Neural progenitor cell (in vitro differentiated cells): ENCODE measurements around the gene MC3R. TPM values are rescaled to one million over a fixed set of nuclear protein-coding genes. Genes with fewer than 3 reads are reported as not detected.

Experiments
- DNase-seq: peaks from one replicate; pipeline ENCODE4 v3.0.0-alpha.2; 2016; ENCODE audit warnings: low spot score
- H2AFZ ChIP-seq: fragments of 200-600 bp; sonication (generic); replicated peaks from 2 replicates; pipeline ENCODE4 v1.6.1; 2016; ENCODE audit warnings: antibody characterized with exemption
- H3F3A ChIP-seq: fragments of 200-600 bp; sonication (generic); 2 replicates; pipeline ENCODE4 v1.6.1; 2016; ENCODE audit warnings: antibody characterized with exemption, low read depth
- H3K27ac ChIP-seq: fragments of 200-600 bp; sonication (generic); 2 replicates; pipeline ENCODE4 v1.5.1; 2016; ENCODE audit warnings: mild to moderate bottlenecking
- H3K27me3 ChIP-seq: fragments of 200-600 bp; sonication (generic); 2 replicates; pipeline ENCODE4 v1.6.1; 2016; ENCODE audit warnings: mild to moderate bottlenecking, moderate library complexity
- H3K36me3 ChIP-seq: fragments of 200-600 bp; sonication (generic); 2 replicates; pipeline ENCODE4 v1.5.1; 2016
- H3K4me1 ChIP-seq: fragments of 200-600 bp; sonication (generic); 2 replicates; pipeline ENCODE4 v1.6.1; 2016; ENCODE audit warnings: mixed run types
- H3K4me2 ChIP-seq: fragments of 200-600 bp; sonication (generic); 2 replicates; pipeline ENCODE4 v1.6.1; 2016
- H3K4me3 ChIP-seq: fragments of 200-600 bp; sonication (generic); 2 replicates; pipeline ENCODE4 v1.5.1; 2016
- H3K79me2 ChIP-seq: fragments of 200-600 bp; sonication (generic); 2 replicates; pipeline ENCODE4 v1.6.1; 2016; ENCODE audit warnings: low read depth
- H3K9ac ChIP-seq: fragments of 200-600 bp; sonication (generic); 2 replicates; pipeline ENCODE4 v1.6.1; 2016
- H3K9me3 ChIP-seq: fragments of 200-600 bp; sonication (generic); 2 replicates; pipeline ENCODE4 v1.5.1; 2016; ENCODE audit warnings: low read depth
- H4K20me1 ChIP-seq: fragments of 200-600 bp; sonication (generic); 2 replicates; pipeline ENCODE4 v1.6.1; 2016; ENCODE audit warnings: low read depth
- H3K27ac Mint-ChIP-seq: 3 replicates; pipeline ENCODE4 v1.8.0; 2021; ENCODE audit warnings: mixed read lengths
- H3K27me3 Mint-ChIP-seq: 2 replicates; pipeline ENCODE4 v1.8.0; 2022; ENCODE audit warnings: low read depth, mild to moderate bottlenecking, inconsistent platforms, moderate library complexity, mixed read lengths; ENCODE audit not compliant: insufficient read depth
- H3K36me3 Mint-ChIP-seq: 3 replicates; pipeline ENCODE4 v1.8.0; 2021; ENCODE audit warnings: mixed read lengths
- H3K4me1 Mint-ChIP-seq: 3 replicates; pipeline ENCODE4 v1.8.0; 2021; ENCODE audit warnings: mixed read lengths
- H3K4me3 Mint-ChIP-seq: 3 replicates; pipeline ENCODE4 v1.8.0; 2021; ENCODE audit warnings: mild to moderate bottlenecking, moderate library complexity, mixed read lengths
- H3K9me3 Mint-ChIP-seq: 3 replicates; pipeline ENCODE4 v1.8.0; 2020; ENCODE audit warnings: mixed read lengths
- CTCF ChIP-seq: fragments of 200-600 bp; sonication (generic); IDR thresholded peaks from 2 replicates; pipeline ENCODE4 v1.5.1; 2017; ENCODE audit warnings: antibody characterized with exemption, mild to moderate bottlenecking
- EZH2 ChIP-seq: fragments of 200-600 bp; sonication (generic); IDR thresholded peaks from 2 replicates; pipeline ENCODE4 v1.6.1; 2017; ENCODE audit warnings: antibody characterized with exemption, mild to moderate bottlenecking, moderate library complexity
- EZH2phosphoT487 ChIP-seq: fragments of 200-600 bp; sonication (generic); IDR thresholded peaks from 2 replicates; pipeline ENCODE4 v1.6.1; 2017; ENCODE audit warnings: antibody characterized with exemption
- total RNA-seq: library from RNA; depleted of rRNA; stranded (reverse); fragments of >200 nt; gene quantifications from 2 replicates; pipeline ENCODE4 v1.2.3, GENCODE V29; 2015; ENCODE audit warnings: low replicate concordance

Gene MC3R
- total RNA-seq, 1 donor from 2014 or later = not detected

- Histone ChIP-seq H3K27ac (no peak overlapping the region), H3K4me3 (no peak overlapping the region), H3K9me3 (no peaks in the 10 kb centered on the region), H3K79me2 (no peaks in the 10 kb centered on the region), H3K36me3 (no peaks in the 10 kb centered on the region), H3K4me2 (no peak overlapping the region), H3F3A (no peaks in the 10 kb centered on the region), H4K20me1 (no peaks in the 10 kb centered on the region), H2AFZ (no peak overlapping the region), H3K27me3 (no peaks in the 10 kb centered on the region), H3K4me1 (no peaks in the 10 kb centered on the region), H3K9ac (no peak overlapping the region)
- Mint-ChIP-seq H3K9me3 (peaks cover 17% of the 10 kb centered on the region), H3K27ac (no peak overlapping the region), H3K27me3 (no peaks in the 10 kb centered on the region), H3K4me3 (no peak overlapping the region), H3K4me1 (no peaks in the 10 kb centered on the region), H3K36me3 (no peaks in the 10 kb centered on the region)
- TF ChIP-seq CTCF (no peak), EZH2phosphoT487 (no peak), EZH2 (no peak)
- no peak for DNase-seq
These were observed 44.3 kb upstream of the MC3R start for GRCh38 chr20:56204206-56204605.

- Histone ChIP-seq H3K9ac (no peak overlapping the region), H3K9me3 (no peaks in the 10 kb centered on the region), H3K4me2 (no peak overlapping the region), H3K4me3 (no peak overlapping the region), H4K20me1 (no peaks in the 10 kb centered on the region), H3K27ac (no peak overlapping the region), H3K4me1 (no peaks in the 10 kb centered on the region), H3K79me2 (no peaks in the 10 kb centered on the region), H3F3A (no peaks in the 10 kb centered on the region), H3K36me3 (no peaks in the 10 kb centered on the region), H2AFZ (no peak overlapping the region), H3K27me3 (no peaks in the 10 kb centered on the region)
- H3K27me3 Mint-ChIP-seq = peaks cover 2% of the 10 kb centered on the region
- H3K9me3 Mint-ChIP-seq = peaks cover 9% of the 10 kb centered on the region
- DNase-seq = no peak
- TF ChIP-seq EZH2phosphoT487 (no peak), CTCF (no peak), EZH2 (no peak)
- H3K36me3 Mint-ChIP-seq = no peaks in the 10 kb centered on the region
- H3K4me3 Mint-ChIP-seq = no peak overlapping the region
- no peak overlapping the region for H3K27ac Mint-ChIP-seq
- H3K4me1 Mint-ChIP-seq = no peaks in the 10 kb centered on the region
These were observed 43.2 kb upstream of the MC3R start for GRCh38 chr20:56205346-56205745.

- TF ChIP-seq EZH2 = no peak
- no peak for TF ChIP-seq CTCF
- no peak for TF ChIP-seq EZH2phosphoT487
- H3K9me3 Mint-ChIP-seq = peaks cover 6% of the 10 kb centered on the region
- Histone ChIP-seq H3K27me3 (no peaks in the 10 kb centered on the region), H4K20me1 (no peaks in the 10 kb centered on the region), H3K4me2 (no peak overlapping the region), H3K27ac (no peak overlapping the region), H3K9ac (no peak overlapping the region), H3K36me3 (no peaks in the 10 kb centered on the region), H3K9me3 (no peaks in the 10 kb centered on the region), H2AFZ (no peak overlapping the region), H3F3A (no peaks in the 10 kb centered on the region), H3K79me2 (no peaks in the 10 kb centered on the region), H3K4me1 (no peaks in the 10 kb centered on the region), H3K4me3 (no peak overlapping the region)
- H3K27ac Mint-ChIP-seq = no peak overlapping the region
- H3K4me3 Mint-ChIP-seq = no peak overlapping the region
- peaks cover 4% of the 10 kb centered on the region for H3K27me3 Mint-ChIP-seq
- no peaks in the 10 kb centered on the region for H3K4me1 Mint-ChIP-seq
- DNase-seq = no peak
- H3K36me3 Mint-ChIP-seq = no peaks in the 10 kb centered on the region
These were observed 40.9 kb upstream of the MC3R start for GRCh38 chr20:56207656-56208055.
